ENCODE measurements around the gene KCTD16.

- TF ChIP-seq CTCF (IDR thresholded peaks at IDR 0.05; ENCODE audit: borderline replicate concordance, extremely low read depth, low read length, poor library complexity, severe bottlenecking) (no peak), EZH2 (IDR thresholded peaks at IDR 0.05; ENCODE audit: borderline replicate concordance, low read depth, low read length, severe bottlenecking) (no peak)
These were observed 352.0 kb downstream of the KCTD16 start for GRCh38 chr5:144522698-144523097.
